ENCODE results near the gene RAP2C.

The RAP2C gene

DNA sequence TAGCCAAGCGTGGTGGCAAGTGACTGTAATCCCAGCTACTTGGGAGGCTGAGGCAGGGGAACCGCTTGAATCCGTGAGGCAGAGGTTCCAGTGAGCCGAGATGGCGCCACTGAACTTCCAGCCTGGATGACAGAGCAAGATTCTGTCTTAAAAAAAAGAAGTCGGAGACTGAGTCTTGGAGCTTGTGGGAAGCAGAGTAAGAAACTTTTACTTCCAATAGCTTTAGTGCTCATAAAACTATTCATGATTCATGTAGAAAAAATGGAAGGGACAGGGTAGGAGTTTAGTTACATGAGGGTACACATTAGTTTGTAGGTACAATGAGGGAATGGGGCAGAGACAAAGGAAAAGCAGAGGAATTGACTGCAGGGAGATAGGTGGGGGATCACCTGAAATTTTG, 19.3 kb downstream of the RAP2C start:
- no peak overlapping the region for H3K27ac ChIP-seq (ENCODE audit: low read depth, low read length)
- H3K27me3 ChIP-seq (ENCODE audit: control insufficient read depth, insufficient read depth, low read length): no peaks in the 10 kb centered on the region
- H3K36me3 ChIP-seq (ENCODE audit: control insufficient read depth, insufficient read depth, low read length): peaks cover 15% of the 10 kb centered on the region; the same call in 1 of the 2 replicates
- H3K4me1 ChIP-seq (ENCODE audit: control insufficient read depth, insufficient read depth, low read length): peaks cover 9% of the 10 kb centered on the region; the same call in 1 of the 2 replicates
- H3K9me3 ChIP-seq (ENCODE audit: control insufficient read depth, insufficient read depth, low read length): no peaks in the 10 kb centered on the region
- H3K9ac ChIP-seq (ENCODE audit: low read depth, low read length): no peak overlapping the region
- no peak overlapping the region for H3K4me3 ChIP-seq (ENCODE audit: low read depth, low read length)

DNA sequence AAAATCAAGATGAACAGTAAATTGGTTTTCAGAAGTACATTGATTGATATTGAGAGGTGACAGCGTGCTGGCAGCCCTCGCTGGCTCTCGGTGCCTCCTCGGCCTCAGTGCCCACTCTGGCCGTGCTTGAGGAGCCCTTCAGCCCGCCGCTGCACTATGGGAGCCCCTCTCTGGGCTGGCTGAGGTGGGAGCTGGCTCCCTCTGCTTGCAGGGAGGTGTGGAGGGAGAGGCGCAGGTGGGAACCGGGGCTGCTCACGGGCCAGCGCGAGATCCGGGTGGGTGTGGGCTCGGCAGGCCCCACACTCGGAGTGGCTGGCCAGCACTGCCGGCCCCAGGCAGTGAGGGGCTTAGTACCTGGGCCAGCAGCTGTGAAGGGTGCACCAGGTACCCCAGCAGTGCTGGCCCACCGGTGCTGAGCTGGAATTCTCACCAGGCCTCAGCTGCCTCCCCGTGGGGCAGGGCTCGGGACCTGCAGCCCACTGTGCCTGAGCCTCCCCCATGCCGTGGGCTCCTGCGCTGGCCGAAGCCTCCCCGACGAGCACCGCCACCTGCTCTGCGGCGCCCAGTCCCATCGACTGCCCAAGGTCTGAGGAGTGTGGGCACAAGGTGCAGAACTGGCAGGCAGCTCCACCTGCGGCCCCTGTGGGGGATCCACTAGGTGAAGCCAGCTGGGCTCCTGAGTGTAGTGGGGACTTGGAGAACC, 25.2 kb downstream of the RAP2C start:
- Histone ChIP-seq H3K9me3 (ENCODE audit: control insufficient read depth, insufficient read depth, low read length) (peaks cover 10% of the 10 kb centered on the region), H3K27me3 (ENCODE audit: control insufficient read depth, insufficient read depth, low read length) (no peaks in the 10 kb centered on the region), H3K4me1 (ENCODE audit: control insufficient read depth, insufficient read depth, low read length) (no peaks in the 10 kb centered on the region), H3K36me3 (ENCODE audit: control insufficient read depth, insufficient read depth, low read length) (no peaks in the 10 kb centered on the region), H3K27ac (ENCODE audit: low read depth, low read length) (no peak overlapping the region), H3K9ac (ENCODE audit: low read depth, low read length) (no peak overlapping the region), H3K4me3 (ENCODE audit: low read depth, low read length) (no peak overlapping the region)

DNA sequence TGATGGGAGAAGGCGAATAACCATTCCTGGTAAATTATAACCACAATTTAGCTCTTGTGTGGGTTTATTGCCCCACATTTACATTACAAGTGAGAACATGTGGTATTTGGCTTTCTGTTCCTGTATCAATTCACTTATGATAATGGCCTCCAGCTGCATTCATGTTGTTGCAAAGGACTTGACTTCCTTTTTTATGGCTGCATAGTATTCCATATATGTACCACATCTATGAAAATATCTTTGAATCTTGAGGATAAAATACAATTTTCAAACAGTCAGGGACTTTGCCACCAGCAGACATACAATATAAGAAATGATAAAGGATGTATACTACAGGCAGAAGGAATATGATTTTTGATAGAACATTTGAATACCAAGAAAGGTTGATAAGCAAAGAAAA, 27.3 kb downstream of the RAP2C start:
- peaks cover 10% of the 10 kb centered on the region for H3K9me3 ChIP-seq (ENCODE audit: control insufficient read depth, insufficient read depth, low read length)
- no peak overlapping the region for H3K27ac ChIP-seq (ENCODE audit: low read depth, low read length)
- H3K36me3 ChIP-seq (ENCODE audit: control insufficient read depth, insufficient read depth, low read length): no peaks in the 10 kb centered on the region
- no peaks in the 10 kb centered on the region; the same call in 1 of the 2 replicates for H3K27me3 ChIP-seq (ENCODE audit: control insufficient read depth, insufficient read depth, low read length)
- H3K9ac ChIP-seq (ENCODE audit: low read depth, low read length): no peak overlapping the region
- no peak overlapping the region for H3K4me3 ChIP-seq (ENCODE audit: low read depth, low read length)
- H3K4me1 ChIP-seq (ENCODE audit: control insufficient read depth, insufficient read depth, low read length): no peaks in the 10 kb centered on the region

DNA sequence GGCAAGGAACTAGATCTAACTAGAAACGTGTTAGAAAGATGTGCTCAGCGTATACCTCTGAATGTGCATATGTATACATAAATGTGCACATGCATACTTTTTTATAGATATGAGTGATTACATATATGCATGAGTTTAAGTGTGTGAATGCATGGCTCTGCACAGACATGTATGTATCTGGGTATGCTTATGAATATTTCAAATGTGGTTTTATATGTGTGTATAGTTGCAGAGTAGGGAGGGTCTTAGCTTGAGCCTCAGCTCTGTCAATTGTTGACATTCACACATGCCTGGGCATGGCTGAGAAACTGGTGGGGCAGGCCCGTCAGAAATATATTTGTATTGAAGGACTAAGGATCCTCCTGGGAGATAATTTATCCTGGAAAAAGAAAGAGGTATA, 31.1 kb downstream of the RAP2C start:
- H3K4me3 ChIP-seq (ENCODE audit: low read depth, low read length): no peak overlapping the region
- no peak overlapping the region for H3K27ac ChIP-seq (ENCODE audit: low read depth, low read length)
- no peaks in the 10 kb centered on the region; the same call in 1 of the 2 replicates for H3K27me3 ChIP-seq (ENCODE audit: control insufficient read depth, insufficient read depth, low read length)

DNA sequence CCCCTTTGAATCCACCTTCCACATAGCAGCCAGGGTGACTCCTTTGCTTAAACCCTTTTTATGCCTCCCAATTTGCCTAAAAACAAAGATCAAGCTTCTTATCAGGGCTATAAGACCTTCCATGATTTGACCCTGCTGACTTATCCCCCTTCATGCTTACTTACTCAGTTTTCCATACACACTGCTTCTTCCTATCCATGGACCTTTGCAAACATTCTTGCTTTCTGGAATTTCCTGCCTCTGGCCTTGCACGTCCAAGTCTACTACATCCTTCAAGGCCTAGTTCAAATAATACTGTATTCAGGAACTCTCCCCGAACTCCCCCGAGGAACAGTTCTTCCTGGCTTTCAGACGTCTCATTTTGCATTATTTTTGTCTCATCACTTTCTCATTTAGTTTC, 31.8 kb downstream of the RAP2C start:
- no peak overlapping the region for H3K9ac ChIP-seq (ENCODE audit: low read depth, low read length)
- H3K36me3 ChIP-seq (ENCODE audit: control insufficient read depth, insufficient read depth, low read length): no peaks in the 10 kb centered on the region
- no peak overlapping the region for H3K27ac ChIP-seq (ENCODE audit: low read depth, low read length)
- no peaks in the 10 kb centered on the region; the same call in 1 of the 2 replicates for H3K27me3 ChIP-seq (ENCODE audit: control insufficient read depth, insufficient read depth, low read length)
- H3K4me1 ChIP-seq (ENCODE audit: control insufficient read depth, insufficient read depth, low read length): no peaks in the 10 kb centered on the region
- H3K9me3 ChIP-seq (ENCODE audit: control insufficient read depth, insufficient read depth, low read length): peaks cover 3% of the 10 kb centered on the region; the same call in 1 of the 2 replicates
- H3K4me3 ChIP-seq (ENCODE audit: low read depth, low read length): no peak overlapping the region

More for the DNA sequence above, 31.1 kb downstream of the RAP2C start:
- no peaks in the 10 kb centered on the region for H3K4me1 ChIP-seq (ENCODE audit: control insufficient read depth, insufficient read depth, low read length)
- H3K9ac ChIP-seq (ENCODE audit: low read depth, low read length): no peak overlapping the region
- H3K36me3 ChIP-seq (ENCODE audit: control insufficient read depth, insufficient read depth, low read length): no peaks in the 10 kb centered on the region
- H3K9me3 ChIP-seq (ENCODE audit: control insufficient read depth, insufficient read depth, low read length): peaks cover 3% of the 10 kb centered on the region; the same call in 1 of the 2 replicates

DNA sequence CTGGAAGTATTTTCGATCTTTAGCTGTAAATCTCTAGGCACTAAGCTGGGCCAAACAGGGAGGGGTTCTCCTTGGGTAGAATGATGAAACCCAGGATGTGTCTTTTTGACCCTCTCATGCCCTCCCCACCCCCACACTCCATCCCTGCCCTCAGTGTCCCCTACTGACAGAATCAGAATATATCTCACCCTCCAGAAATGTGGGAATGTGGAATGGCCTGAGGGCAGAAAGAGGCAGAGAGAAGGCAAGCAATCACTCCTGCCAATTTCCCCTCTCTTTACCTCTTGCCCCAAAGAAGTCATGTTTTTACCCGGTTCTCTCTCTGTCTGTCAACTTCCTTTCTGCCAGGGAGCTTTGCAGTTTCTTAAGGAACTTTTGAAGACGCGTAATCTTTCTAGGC, 34.4 kb downstream of the RAP2C start:
- Histone ChIP-seq H3K27me3 (ENCODE audit: control insufficient read depth, insufficient read depth, low read length) (no peaks in the 10 kb centered on the region; the same call in 1 of the 2 replicates), H3K27ac (ENCODE audit: low read depth, low read length) (no peak overlapping the region), H3K4me1 (ENCODE audit: control insufficient read depth, insufficient read depth, low read length) (no peaks in the 10 kb centered on the region), H3K4me3 (ENCODE audit: low read depth, low read length) (no peak overlapping the region), H3K36me3 (ENCODE audit: control insufficient read depth, insufficient read depth, low read length) (no peaks in the 10 kb centered on the region), H3K9me3 (ENCODE audit: control insufficient read depth, insufficient read depth, low read length) (no peaks in the 10 kb centered on the region), H3K9ac (ENCODE audit: low read depth, low read length) (no peak overlapping the region)

DNA sequence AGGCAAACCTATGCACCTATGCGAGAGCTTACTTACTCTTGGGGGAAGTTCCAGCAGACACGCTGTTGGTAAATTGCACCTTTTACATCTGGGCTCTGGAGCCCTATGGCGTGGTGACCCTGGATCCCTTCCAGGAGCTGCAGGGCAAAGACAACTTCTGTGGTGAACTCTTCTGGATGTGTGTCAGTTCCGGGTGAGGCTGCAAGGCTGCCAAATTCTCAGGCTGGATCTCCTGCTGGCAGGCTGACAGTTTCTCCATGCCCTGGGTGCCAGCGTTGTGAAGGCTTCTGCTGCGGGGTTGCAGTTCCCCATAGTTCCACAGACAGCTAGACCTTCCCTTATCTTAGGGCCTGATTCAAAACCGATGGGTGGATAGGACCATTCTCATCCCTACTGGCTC, 37.9 kb downstream of the RAP2C start:
- H3K9me3 ChIP-seq (ENCODE audit: control insufficient read depth, insufficient read depth, low read length): no peaks in the 10 kb centered on the region
- no peak overlapping the region for H3K27ac ChIP-seq (ENCODE audit: low read depth, low read length)
- no peaks in the 10 kb centered on the region for H3K36me3 ChIP-seq (ENCODE audit: control insufficient read depth, insufficient read depth, low read length)
- no peak overlapping the region for H3K9ac ChIP-seq (ENCODE audit: low read depth, low read length)
- no peak overlapping the region for H3K4me3 ChIP-seq (ENCODE audit: low read depth, low read length)
- no peaks in the 10 kb centered on the region; the same call in 1 of the 2 replicates for H3K27me3 ChIP-seq (ENCODE audit: control insufficient read depth, insufficient read depth, low read length)
- H3K4me1 ChIP-seq (ENCODE audit: control insufficient read depth, insufficient read depth, low read length): no peaks in the 10 kb centered on the region

DNA sequence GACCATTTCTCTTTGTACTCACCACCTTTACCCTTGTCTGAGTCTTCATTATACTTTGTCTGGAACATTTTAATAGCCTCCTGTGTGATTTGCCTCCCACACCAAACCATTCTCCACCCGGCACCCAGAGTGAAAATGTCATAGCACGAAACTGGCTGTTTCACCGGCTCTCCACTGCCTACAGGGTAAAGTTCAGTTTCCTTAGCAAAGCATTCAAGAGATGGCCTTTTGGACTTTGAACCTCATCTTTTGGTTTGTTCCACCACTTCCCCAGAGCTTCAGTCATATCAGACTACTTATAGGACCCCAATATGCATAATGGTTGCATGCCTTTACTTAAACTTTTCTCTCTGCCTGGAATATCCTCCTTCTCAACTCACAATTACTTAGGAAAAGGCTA, 38.3 kb downstream of the RAP2C start:
- H3K27me3 ChIP-seq (ENCODE audit: control insufficient read depth, insufficient read depth, low read length): no peaks in the 10 kb centered on the region; the same call in 1 of the 2 replicates
- no peak overlapping the region for H3K27ac ChIP-seq (ENCODE audit: low read depth, low read length)
- no peaks in the 10 kb centered on the region for H3K36me3 ChIP-seq (ENCODE audit: control insufficient read depth, insufficient read depth, low read length)
- H3K9me3 ChIP-seq (ENCODE audit: control insufficient read depth, insufficient read depth, low read length): no peaks in the 10 kb centered on the region
- no peaks in the 10 kb centered on the region for H3K4me1 ChIP-seq (ENCODE audit: control insufficient read depth, insufficient read depth, low read length)
- H3K9ac ChIP-seq (ENCODE audit: low read depth, low read length): no peak overlapping the region
- H3K4me3 ChIP-seq (ENCODE audit: low read depth, low read length): no peak overlapping the region

DNA sequence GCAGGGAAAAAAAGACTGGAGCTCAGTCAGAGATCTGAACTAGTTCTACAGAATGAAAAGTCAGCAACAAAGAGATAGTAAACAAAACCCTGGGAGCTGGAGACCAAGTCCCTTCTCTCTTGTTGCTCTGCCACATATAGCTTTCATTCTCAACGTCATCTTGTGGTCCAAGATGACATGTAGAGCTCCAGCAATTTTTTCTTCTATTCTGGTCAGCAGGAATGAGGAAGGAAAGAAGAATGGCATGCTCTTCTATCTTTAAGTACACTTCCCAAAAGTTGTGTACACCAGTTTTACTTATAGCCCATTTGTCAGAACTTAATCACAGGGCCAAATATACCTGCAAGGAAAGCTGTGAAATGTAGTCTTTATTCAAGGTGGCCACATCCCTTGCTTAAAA, 45.6 kb downstream of the RAP2C start:
- Histone ChIP-seq H3K27ac (ENCODE audit: low read depth, low read length) (peak overlapping the region; percentile 17), H3K9me3 (ENCODE audit: control insufficient read depth, insufficient read depth, low read length) (no peaks in the 10 kb centered on the region), H3K36me3 (ENCODE audit: control insufficient read depth, insufficient read depth, low read length) (no peaks in the 10 kb centered on the region), H3K27me3 (ENCODE audit: control insufficient read depth, insufficient read depth, low read length) (no peaks in the 10 kb centered on the region; the same call in 1 of the 2 replicates), H3K9ac (ENCODE audit: low read depth, low read length) (0 out of 2 replicates have a peak overlapping the region, but pooled peaks have one; percentile 1), H3K4me3 (ENCODE audit: low read depth, low read length) (peak overlapping the region; percentile 40; the same call in 1 of the 2 replicates), H3K4me1 (ENCODE audit: control insufficient read depth, insufficient read depth, low read length) (peaks cover 28% of the 10 kb centered on the region)

DNA sequence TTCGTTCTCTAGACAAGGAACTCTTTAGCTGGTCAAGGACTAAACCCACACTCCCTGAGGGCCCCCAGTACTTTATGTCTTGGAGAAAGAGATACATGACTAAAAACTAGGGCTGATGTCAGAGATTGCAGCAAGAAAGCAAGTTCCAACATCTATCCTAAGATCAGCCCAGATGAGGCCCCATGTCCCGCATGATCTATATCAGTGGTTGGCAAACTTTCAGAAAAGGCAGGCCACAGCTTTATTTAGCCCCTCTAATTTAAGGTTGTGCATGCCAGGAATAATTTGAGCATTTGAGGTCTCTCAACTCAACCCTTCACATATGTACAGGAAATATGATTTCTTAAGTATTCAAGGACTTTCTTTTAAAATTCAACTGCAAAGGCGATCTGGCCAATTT, 47.4 kb downstream of the RAP2C start:
- H3K4me1 ChIP-seq (ENCODE audit: control insufficient read depth, insufficient read depth, low read length): peaks cover 28% of the 10 kb centered on the region
- H3K27me3 ChIP-seq (ENCODE audit: control insufficient read depth, insufficient read depth, low read length): no peaks in the 10 kb centered on the region; the same call in 1 of the 2 replicates
- no peaks in the 10 kb centered on the region for H3K36me3 ChIP-seq (ENCODE audit: control insufficient read depth, insufficient read depth, low read length)
- no peak overlapping the region for H3K4me3 ChIP-seq (ENCODE audit: low read depth, low read length)
- H3K9ac ChIP-seq (ENCODE audit: low read depth, low read length): no peak overlapping the region
- no peaks in the 10 kb centered on the region for H3K9me3 ChIP-seq (ENCODE audit: control insufficient read depth, insufficient read depth, low read length)
- no peak overlapping the region for H3K27ac ChIP-seq (ENCODE audit: low read depth, low read length)

DNA sequence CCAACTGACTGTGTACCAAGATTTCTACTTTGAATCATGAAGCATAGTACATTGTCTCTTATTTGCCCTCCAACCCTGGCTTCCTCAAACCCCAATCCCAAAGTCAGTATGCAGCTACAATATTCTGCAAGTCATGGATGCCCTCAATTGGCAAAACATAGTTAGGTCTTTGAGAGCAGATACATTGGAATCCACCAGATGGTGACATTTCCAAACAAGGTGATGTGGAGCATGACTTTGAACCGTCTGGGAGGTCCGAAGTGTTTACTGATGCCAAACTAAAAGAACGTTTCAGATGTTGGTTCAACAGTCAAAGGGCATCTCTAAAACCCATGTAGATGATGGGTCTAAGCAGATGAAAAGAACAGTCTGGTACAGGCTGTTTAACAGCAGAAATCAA, 47.8 kb downstream of the RAP2C start:
- peaks cover 28% of the 10 kb centered on the region for H3K4me1 ChIP-seq (ENCODE audit: control insufficient read depth, insufficient read depth, low read length)
- no peak overlapping the region for H3K27ac ChIP-seq (ENCODE audit: low read depth, low read length)
- H3K9me3 ChIP-seq (ENCODE audit: control insufficient read depth, insufficient read depth, low read length): no peaks in the 10 kb centered on the region
- no peaks in the 10 kb centered on the region for H3K36me3 ChIP-seq (ENCODE audit: control insufficient read depth, insufficient read depth, low read length)
- no peaks in the 10 kb centered on the region for H3K27me3 ChIP-seq (ENCODE audit: control insufficient read depth, insufficient read depth, low read length)
- H3K9ac ChIP-seq (ENCODE audit: low read depth, low read length): no peak overlapping the region
- no peak overlapping the region for H3K4me3 ChIP-seq (ENCODE audit: low read depth, low read length)

All from HUES48 (cell line).